Tongue (tissue), 2 donors: ENCODE results near the gene TIGD3. TPM values are rescaled to one million over a fixed set of nuclear protein-coding genes. Genes with fewer than 3 reads are reported as not detected.

Experiments
- DNase-seq: peaks from one replicate; pipeline ENCODE4 v3.0.0-alpha.2; 2015
- total RNA-seq: library from RNA; depleted of rRNA; stranded (reverse); fragments of >200 nt; gene quantifications from one replicate; pipeline ENCODE4 v1.2.3, GENCODE V29; 2014

The TIGD3 gene
- total RNA-seq, 1 donor from 2014 or later: not detected

GRCh38 chr11:65373839-65374580 is 19.5 kb downstream of the TIGD3 start:
- no peak for DNase-seq

GRCh38 chr11:65375012-65375411 is 20.5 kb downstream of the TIGD3 start:
- no peak for DNase-seq

GRCh38 chr11:65376138-65376713 is 21.7 kb downstream of the TIGD3 start:
- no peak for DNase-seq

GRCh38 chr11:65377036-65377435 is 22.5 kb downstream of the TIGD3 start:
- DNase-seq: no peak

GRCh38 chr11:65377777-65378176 is 23.2 kb downstream of the TIGD3 start:
- no peak for DNase-seq

- DNase-seq: no peak
Measured at GRCh38 chr11:65378208-65378927, 23.8 kb downstream of the TIGD3 start.

GRCh38 chr11:65378928-65379638 is 24.5 kb downstream of the TIGD3 start:
- no peak for DNase-seq

- DNase-seq: no peak
Measured at GRCh38 chr11:65379698-65380459, 25.3 kb downstream of the TIGD3 start.

- no peak for DNase-seq
Measured at GRCh38 chr11:65380460-65381119, 26.0 kb downstream of the TIGD3 start.

GRCh38 chr11:65381716-65382032 is 27.1 kb downstream of the TIGD3 start:
- no peak for DNase-seq

GRCh38 chr11:65382033-65382803 is 27.7 kb downstream of the TIGD3 start, which contains the start of gene SLC25A45:
Gene SLC25A45, minus strand, starts transcription at chr11:65382646. Its CDS starts 695 bp downstream, at chr11:65381951.
- peak; percentile 90 for DNase-seq

- no peak for DNase-seq
Measured at GRCh38 chr11:65382804-65383368, 28.3 kb downstream of the TIGD3 start.

- no peak for DNase-seq
Measured at GRCh38 chr11:65383778-65384177, 29.2 kb downstream of the TIGD3 start.

GRCh38 chr11:65384301-65384889 is 29.8 kb downstream of the TIGD3 start:
- DNase-seq: no peak

- peak; percentile 94 for DNase-seq
Measured at GRCh38 chr11:65386307-65387140, 32.0 kb downstream of the TIGD3 start, which contains the start of gene FRMD8. Gene FRMD8, plus strand, starts transcription at chr11:65386637. Its CDS starts 400 bp downstream, at chr11:65387037.

GRCh38 chr11:65388731-65389130 is 34.2 kb downstream of the TIGD3 start:
- DNase-seq: no peak

- no peak for DNase-seq
Measured at GRCh38 chr11:65389294-65389980, 34.9 kb downstream of the TIGD3 start.
